ENCODE measurements around the gene DHFR2.
A peak's percentile ranks its signal among the peaks of the same experiment; 100 is the strongest.
"Not testable (repeated sequence)": the region's sequence is repeated elsewhere in the genome, so short reads cannot be mapped to it uniquely, and the experiment has no call there.

The DHFR2 gene

DNA sequence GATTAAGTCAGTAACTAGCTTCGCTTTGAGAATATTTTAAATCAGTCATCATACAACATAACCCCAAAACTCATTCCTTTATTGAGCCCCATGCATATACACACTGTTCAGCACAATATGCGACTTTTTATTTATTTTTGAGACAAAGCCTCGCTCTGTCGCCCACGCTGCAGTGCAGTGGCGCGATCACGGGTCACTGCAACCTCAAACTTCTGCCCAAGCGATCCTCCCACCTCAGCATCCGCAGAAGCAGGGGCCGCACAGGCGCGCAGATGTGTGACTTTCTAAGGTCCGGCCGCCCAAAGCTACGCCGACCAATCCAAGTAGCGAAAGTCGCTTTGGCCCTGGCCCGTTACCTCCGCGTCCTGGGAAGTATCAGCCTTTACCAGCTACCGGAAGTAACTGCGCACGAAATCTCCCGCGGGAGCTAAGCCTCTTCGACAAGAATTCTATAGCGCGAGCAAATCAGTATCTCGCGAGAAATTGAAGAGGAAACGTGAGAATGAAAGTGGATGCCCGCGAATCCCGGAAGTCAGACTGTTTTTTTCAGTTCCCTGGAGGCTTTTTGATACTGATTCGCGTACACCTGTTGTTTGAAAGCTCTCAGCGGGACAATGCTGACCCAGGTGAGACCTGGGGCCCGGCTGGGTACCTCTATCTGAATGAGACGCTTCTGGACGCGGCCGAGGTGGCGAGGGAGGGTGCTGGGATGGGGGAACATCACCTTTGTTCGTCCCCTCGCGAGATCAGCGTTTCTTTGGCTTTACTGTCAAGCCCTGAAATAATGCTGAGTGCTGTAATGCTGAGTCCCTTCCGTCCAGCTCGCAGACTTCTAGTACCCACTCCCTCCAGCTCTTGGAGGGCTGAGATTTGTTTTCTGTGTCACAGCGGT is at the start of gene DHFR2, which contains the start of gene NSUN3:
TSS of gene DHFR2 (minus strand) at position 404 of the 892 bp plus-strand sequence. CDS start 1,405 bp downstream, outside the sequence.
TSS of gene NSUN3 (plus strand) at position 549 of the 892 bp plus-strand sequence. CDS start at position 615, 66 bp downstream.
- Histone ChIP-seq H3K36me3 (ENCODE audit: insufficient read depth, low read length) (peaks cover 13% of the 10 kb centered on the region), H3K9me3 (ENCODE audit: low read length) (no peaks in the 10 kb centered on the region), H3K27me3 (ENCODE audit: control insufficient read depth in 1 of 2, insufficient read depth in 2 of 2, low read length in 2 of 2) (no peaks in the 10 kb centered on the region), H3K27ac (ENCODE audit: low read depth, low read length) (peak within 1 kb of the TSS; percentile 93), H3K9ac (ENCODE audit: low read length) (peak within 1 kb of the TSS; percentile 74), H3K4me1 (ENCODE audit: insufficient read depth, low read length) (peaks cover 9% of the 10 kb centered on the region), H3K4me3 (ENCODE audit: low read depth in 1 of 2, low read length in 2 of 2) (peak within 1 kb of the TSS; percentile 35 to 93)

GRCh38 chr3:94110854-94111253 is 48.1 kb upstream of the DHFR2 start:
- Histone ChIP-seq H3K27ac (ENCODE audit: low read depth, low read length) (no peak overlapping the region), H3K4me3 (ENCODE audit: low read depth in 1 of 2, low read length in 2 of 2) (no peak overlapping the region), H3K4me1 (ENCODE audit: insufficient read depth, low read length) (no peaks in the 10 kb centered on the region), H3K27me3 (ENCODE audit: control insufficient read depth in 1 of 2, insufficient read depth in 2 of 2, low read length in 2 of 2) (no peaks in the 10 kb centered on the region), H3K36me3 (ENCODE audit: insufficient read depth, low read length) (peaks cover 15% of the 10 kb centered on the region), H3K9ac (ENCODE audit: low read length) (no peak overlapping the region), H3K9me3 (ENCODE audit: low read length) (no peaks in the 10 kb centered on the region)

GRCh38 chr3:94110232-94110631 is 47.5 kb upstream of the DHFR2 start:
- not testable (repeated sequence) for H3K27me3 ChIP-seq (ENCODE audit: control insufficient read depth in 1 of 2, insufficient read depth in 2 of 2, low read length in 2 of 2)

GRCh38 chr3:94106268-94106667 is 43.6 kb upstream of the DHFR2 start:
- H3K27me3 ChIP-seq (ENCODE audit: control insufficient read depth in 1 of 2, insufficient read depth in 2 of 2, low read length in 2 of 2): no peaks in the 10 kb centered on the region
- no peak overlapping the region for H3K27ac ChIP-seq (ENCODE audit: low read depth, low read length)
- no peak overlapping the region for H3K9ac ChIP-seq (ENCODE audit: low read length)
- H3K9me3 ChIP-seq (ENCODE audit: low read length): no peaks in the 10 kb centered on the region
- H3K36me3 ChIP-seq (ENCODE audit: insufficient read depth, low read length): peaks cover 14% of the 10 kb centered on the region
- no peak overlapping the region for H3K4me3 ChIP-seq (ENCODE audit: low read depth in 1 of 2, low read length in 2 of 2)
- no peaks in the 10 kb centered on the region for H3K4me1 ChIP-seq (ENCODE audit: insufficient read depth, low read length)

More at GRCh38 chr3:94110232-94110631, 47.5 kb upstream of the DHFR2 start:
- H3K9me3 ChIP-seq (ENCODE audit: low read length); H3K4me3 ChIP-seq (ENCODE audit: low read depth in 1 of 2, low read length in 2 of 2); H3K4me1 ChIP-seq (ENCODE audit: insufficient read depth, low read length); H3K9ac ChIP-seq (ENCODE audit: low read length); H3K27ac ChIP-seq (ENCODE audit: low read depth, low read length): not testable (repeated sequence)
- H3K36me3 ChIP-seq (ENCODE audit: insufficient read depth, low read length): peaks cover 15% of the 10 kb centered on the region

GRCh38 chr3:94101860-94102259 is 39.1 kb upstream of the DHFR2 start:
- no peak overlapping the region for H3K27ac ChIP-seq (ENCODE audit: low read depth, low read length)
- H3K27me3 ChIP-seq (ENCODE audit: control insufficient read depth in 1 of 2, insufficient read depth in 2 of 2, low read length in 2 of 2): no peaks in the 10 kb centered on the region
- no peak overlapping the region for H3K4me3 ChIP-seq (ENCODE audit: low read depth in 1 of 2, low read length in 2 of 2)
- no peak overlapping the region for H3K9ac ChIP-seq (ENCODE audit: low read length)
- H3K36me3 ChIP-seq (ENCODE audit: insufficient read depth, low read length): peaks cover 29% of the 10 kb centered on the region
- no peaks in the 10 kb centered on the region for H3K9me3 ChIP-seq (ENCODE audit: low read length)
- H3K4me1 ChIP-seq (ENCODE audit: insufficient read depth, low read length): no peaks in the 10 kb centered on the region

DNA sequence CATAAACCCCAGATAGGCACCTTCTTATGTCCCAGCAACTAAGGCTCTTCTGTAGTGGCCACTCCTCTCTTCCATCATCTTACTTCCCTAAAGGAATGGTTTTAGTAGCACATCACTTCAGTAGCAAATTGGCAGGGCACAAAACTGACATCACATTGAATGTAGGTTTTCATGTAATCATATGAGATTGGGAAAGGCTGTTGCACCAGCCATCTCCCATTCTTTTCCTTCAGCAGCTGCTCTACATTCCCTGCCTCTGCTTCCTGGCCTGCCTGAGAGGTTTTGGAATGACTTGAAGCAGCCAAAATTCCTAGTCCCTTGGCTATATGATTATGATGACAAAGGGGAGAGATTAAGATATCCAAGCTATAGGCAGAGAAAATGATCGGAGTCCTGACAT is 36.6 kb upstream of the DHFR2 start:
- H3K9ac ChIP-seq (ENCODE audit: low read length): no peak overlapping the region
- H3K27me3 ChIP-seq (ENCODE audit: control insufficient read depth in 1 of 2, insufficient read depth in 2 of 2, low read length in 2 of 2): no peaks in the 10 kb centered on the region

GRCh38 chr3:94098452-94098851 is 35.7 kb upstream of the DHFR2 start:
- Histone ChIP-seq H3K27ac (ENCODE audit: low read depth, low read length) (no peak overlapping the region), H3K4me1 (ENCODE audit: insufficient read depth, low read length) (no peaks in the 10 kb centered on the region), H3K4me3 (ENCODE audit: low read depth in 1 of 2, low read length in 2 of 2) (no peak overlapping the region), H3K9ac (ENCODE audit: low read length) (no peak overlapping the region), H3K9me3 (ENCODE audit: low read length) (no peaks in the 10 kb centered on the region), H3K36me3 (ENCODE audit: insufficient read depth, low read length) (peaks cover 34% of the 10 kb centered on the region), H3K27me3 (ENCODE audit: control insufficient read depth in 1 of 2, insufficient read depth in 2 of 2, low read length in 2 of 2) (no peaks in the 10 kb centered on the region)

More for the DNA sequence above, 36.6 kb upstream of the DHFR2 start:
- Histone ChIP-seq H3K9me3 (ENCODE audit: low read length) (no peaks in the 10 kb centered on the region), H3K27ac (ENCODE audit: low read depth, low read length) (no peak overlapping the region), H3K36me3 (ENCODE audit: insufficient read depth, low read length) (peaks cover 41% of the 10 kb centered on the region), H3K4me1 (ENCODE audit: insufficient read depth, low read length) (no peaks in the 10 kb centered on the region), H3K4me3 (ENCODE audit: low read depth in 1 of 2, low read length in 2 of 2) (no peak overlapping the region)

DNA sequence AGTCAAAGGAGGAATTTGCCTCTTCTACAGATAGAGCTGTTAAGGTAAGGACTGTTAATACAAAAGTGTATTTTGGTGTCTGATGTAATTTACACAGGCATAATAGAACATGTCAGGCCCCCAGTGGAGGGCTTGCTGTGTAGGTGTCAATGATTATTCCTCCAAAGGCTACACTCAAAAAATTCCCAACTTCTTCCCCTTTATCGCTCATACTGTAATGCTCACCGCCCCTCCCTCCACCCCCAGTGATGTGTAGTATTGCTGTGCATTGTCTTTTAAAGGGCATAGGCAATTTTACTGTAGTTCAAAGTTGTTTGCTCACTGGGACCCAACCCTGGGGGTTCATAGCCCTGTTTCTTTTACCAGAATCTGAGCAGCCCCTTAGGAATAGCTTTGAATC is 32.4 kb upstream of the DHFR2 start:
- no peak overlapping the region for H3K4me3 ChIP-seq (ENCODE audit: low read depth in 1 of 2, low read length in 2 of 2)
- no peak overlapping the region for H3K27ac ChIP-seq (ENCODE audit: low read depth, low read length)

DNA sequence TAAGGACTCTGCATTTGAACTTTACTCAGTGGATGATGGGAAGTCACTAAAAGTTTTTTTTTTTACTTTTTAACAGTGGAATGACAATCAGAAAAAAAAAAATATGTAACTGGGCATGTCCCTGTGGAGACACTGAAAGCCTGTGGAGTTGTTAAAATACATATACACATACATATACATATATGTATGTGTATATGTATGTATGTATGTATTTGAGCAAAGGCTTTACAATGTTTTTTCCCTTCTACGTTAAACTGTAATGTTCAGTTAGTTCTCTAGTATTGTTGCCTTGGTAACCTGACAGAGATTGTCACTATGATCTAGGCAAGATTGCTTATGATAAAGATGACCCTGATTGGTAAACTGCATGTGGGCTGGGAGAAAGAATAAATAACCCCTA is 30.4 kb upstream of the DHFR2 start:
- Histone ChIP-seq H3K4me3 (ENCODE audit: low read depth in 1 of 2, low read length in 2 of 2) (no peak overlapping the region), H3K27ac (ENCODE audit: low read depth, low read length) (no peak overlapping the region), H3K9me3 (ENCODE audit: low read length) (no peaks in the 10 kb centered on the region), H3K36me3 (ENCODE audit: insufficient read depth, low read length) (peaks cover 26% of the 10 kb centered on the region), H3K9ac (ENCODE audit: low read length) (no peak overlapping the region), H3K27me3 (ENCODE audit: control insufficient read depth in 1 of 2, insufficient read depth in 2 of 2, low read length in 2 of 2) (no peaks in the 10 kb centered on the region), H3K4me1 (ENCODE audit: insufficient read depth, low read length) (no peaks in the 10 kb centered on the region)

More for the DNA sequence above, 32.4 kb upstream of the DHFR2 start:
- H3K27me3 ChIP-seq (ENCODE audit: control insufficient read depth in 1 of 2, insufficient read depth in 2 of 2, low read length in 2 of 2): no peaks in the 10 kb centered on the region
- no peak overlapping the region for H3K9ac ChIP-seq (ENCODE audit: low read length)
- H3K9me3 ChIP-seq (ENCODE audit: low read length): no peaks in the 10 kb centered on the region
- peaks cover 34% of the 10 kb centered on the region for H3K36me3 ChIP-seq (ENCODE audit: insufficient read depth, low read length)
- no peaks in the 10 kb centered on the region for H3K4me1 ChIP-seq (ENCODE audit: insufficient read depth, low read length)

DNA sequence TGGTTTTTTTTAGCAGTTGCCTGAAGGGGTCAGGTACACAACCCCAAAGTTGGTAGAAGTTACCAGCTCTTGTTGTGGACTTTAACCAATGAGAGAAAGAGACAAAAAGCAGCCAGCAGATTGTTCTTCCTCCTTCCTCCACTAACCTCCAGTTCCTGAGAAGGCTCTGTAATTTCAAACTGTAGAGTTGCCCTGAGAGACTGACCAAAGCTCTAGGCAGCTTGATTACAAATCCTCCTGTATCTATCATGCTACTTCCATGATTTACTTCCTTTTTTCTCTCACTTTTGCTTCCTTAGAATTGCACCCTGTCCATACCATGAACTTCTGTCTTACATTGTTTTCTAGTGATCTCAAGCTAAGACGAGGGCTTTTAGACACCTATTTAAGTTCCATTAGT is 29.4 kb upstream of the DHFR2 start:
- no peak overlapping the region for H3K9ac ChIP-seq (ENCODE audit: low read length)
- no peaks in the 10 kb centered on the region for H3K27me3 ChIP-seq (ENCODE audit: control insufficient read depth in 1 of 2, insufficient read depth in 2 of 2, low read length in 2 of 2)
- H3K4me1 ChIP-seq (ENCODE audit: insufficient read depth, low read length): no peaks in the 10 kb centered on the region
- no peak overlapping the region for H3K4me3 ChIP-seq (ENCODE audit: low read depth in 1 of 2, low read length in 2 of 2)
- no peak overlapping the region for H3K27ac ChIP-seq (ENCODE audit: low read depth, low read length)
- H3K9me3 ChIP-seq (ENCODE audit: low read length): no peaks in the 10 kb centered on the region
- H3K36me3 ChIP-seq (ENCODE audit: insufficient read depth, low read length): peaks cover 17% of the 10 kb centered on the region

DNA sequence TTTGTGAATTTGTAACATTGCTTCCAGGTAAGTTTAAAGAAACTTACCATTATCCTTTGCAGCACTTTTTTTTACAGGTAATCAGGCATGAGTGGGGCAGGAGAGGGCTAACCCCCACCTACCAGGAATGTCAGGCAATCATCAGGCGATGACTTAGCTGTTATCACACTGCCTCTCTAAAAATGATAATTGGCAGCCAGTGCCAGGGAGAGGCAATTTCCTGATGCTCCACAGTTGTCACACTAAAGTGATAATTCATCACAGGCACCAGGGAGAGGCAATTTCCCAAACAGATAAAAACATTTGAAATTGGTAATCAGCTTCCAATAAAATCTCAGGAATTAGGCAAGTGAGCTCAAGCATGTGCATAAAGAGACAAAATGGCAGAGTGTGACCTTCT is 26.4 kb upstream of the DHFR2 start:
- H3K9me3 ChIP-seq (ENCODE audit: low read length): no peaks in the 10 kb centered on the region
- H3K27ac ChIP-seq (ENCODE audit: low read depth, low read length): no peak overlapping the region
- H3K36me3 ChIP-seq (ENCODE audit: insufficient read depth, low read length): peaks cover 3% of the 10 kb centered on the region
- H3K27me3 ChIP-seq (ENCODE audit: control insufficient read depth in 1 of 2, insufficient read depth in 2 of 2, low read length in 2 of 2): no peaks in the 10 kb centered on the region
- no peak overlapping the region for H3K4me3 ChIP-seq (ENCODE audit: low read depth in 1 of 2, low read length in 2 of 2)
- H3K4me1 ChIP-seq (ENCODE audit: insufficient read depth, low read length): no peaks in the 10 kb centered on the region
- H3K9ac ChIP-seq (ENCODE audit: low read length): no peak overlapping the region

- Histone ChIP-seq H3K9ac (ENCODE audit: low read length) (no peak overlapping the region), H3K4me3 (ENCODE audit: low read depth in 1 of 2, low read length in 2 of 2) (no peak overlapping the region), H3K27ac (ENCODE audit: low read depth, low read length) (no peak overlapping the region), H3K27me3 (ENCODE audit: control insufficient read depth in 1 of 2, insufficient read depth in 2 of 2, low read length in 2 of 2) (no peaks in the 10 kb centered on the region), H3K36me3 (ENCODE audit: insufficient read depth, low read length) (no peaks in the 10 kb centered on the region), H3K4me1 (ENCODE audit: insufficient read depth, low read length) (no peaks in the 10 kb centered on the region), H3K9me3 (ENCODE audit: low read length) (no peaks in the 10 kb centered on the region)
Observed at GRCh38 chr3:94083261-94083660, 20.5 kb upstream of the DHFR2 start.

Measured in muscle layer of colon (tissue), 2 donors.